GM18520 (cell line): ENCODE measurements around the gene MEGF11.
"Not testable (repeated sequence)": the region's sequence is repeated elsewhere in the genome, so short reads cannot be mapped to it uniquely, and the experiment has no call there.

Experiments
- ATAC-seq: cut with Tn5 transposase; IDR thresholded peaks from one replicate; pipeline ENCODE4 v1.9.1; 2021; ENCODE audit not compliant: unreplicated experiment

Gene MEGF11

GRCh38 chr15:66276546-66276945 lies 23.0 kb upstream of the MEGF11 start:
- ATAC-seq, result no peak

DNA sequence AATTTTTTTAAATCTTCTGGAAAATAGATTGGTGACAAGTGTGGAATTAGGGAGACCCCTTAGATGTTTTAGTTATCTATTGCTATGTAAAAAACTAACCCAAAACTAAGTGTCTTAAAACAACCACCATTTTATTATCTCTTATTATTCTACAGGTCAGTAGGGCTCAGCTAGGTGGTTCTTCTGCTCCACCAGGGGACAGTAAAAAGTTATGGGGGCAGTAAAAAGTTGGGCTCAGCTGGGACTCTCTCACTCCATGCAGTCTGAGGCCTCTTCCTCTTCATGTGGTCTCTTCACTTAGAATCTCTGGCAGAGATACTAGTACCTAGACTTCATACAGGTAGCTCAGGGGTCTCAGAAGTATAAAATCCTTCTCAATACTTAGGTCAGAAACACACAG lies 21.8 kb upstream of the MEGF11 start:
- no peak for ATAC-seq

DNA sequence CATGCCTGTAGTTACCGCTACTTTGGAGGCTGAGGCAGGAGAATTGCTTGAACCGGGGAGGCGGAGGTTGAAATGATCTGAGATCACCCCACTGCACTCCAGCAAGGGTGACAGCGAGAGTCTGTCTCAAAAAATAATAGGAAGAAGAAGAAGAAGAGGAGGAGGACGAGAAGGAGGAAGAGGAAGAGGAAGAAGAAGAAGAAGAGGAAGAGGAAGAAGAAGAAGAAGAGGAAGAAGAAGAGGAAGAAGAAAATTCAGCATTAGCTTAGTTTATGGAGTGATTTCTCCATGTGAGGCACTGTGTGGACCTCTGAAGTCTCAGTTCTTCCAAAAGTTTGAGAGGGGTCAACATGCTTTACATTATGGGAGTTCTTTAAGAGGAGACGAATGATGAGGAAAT lies 17.4 kb upstream of the MEGF11 start:
- ATAC-seq, result no peak

DNA sequence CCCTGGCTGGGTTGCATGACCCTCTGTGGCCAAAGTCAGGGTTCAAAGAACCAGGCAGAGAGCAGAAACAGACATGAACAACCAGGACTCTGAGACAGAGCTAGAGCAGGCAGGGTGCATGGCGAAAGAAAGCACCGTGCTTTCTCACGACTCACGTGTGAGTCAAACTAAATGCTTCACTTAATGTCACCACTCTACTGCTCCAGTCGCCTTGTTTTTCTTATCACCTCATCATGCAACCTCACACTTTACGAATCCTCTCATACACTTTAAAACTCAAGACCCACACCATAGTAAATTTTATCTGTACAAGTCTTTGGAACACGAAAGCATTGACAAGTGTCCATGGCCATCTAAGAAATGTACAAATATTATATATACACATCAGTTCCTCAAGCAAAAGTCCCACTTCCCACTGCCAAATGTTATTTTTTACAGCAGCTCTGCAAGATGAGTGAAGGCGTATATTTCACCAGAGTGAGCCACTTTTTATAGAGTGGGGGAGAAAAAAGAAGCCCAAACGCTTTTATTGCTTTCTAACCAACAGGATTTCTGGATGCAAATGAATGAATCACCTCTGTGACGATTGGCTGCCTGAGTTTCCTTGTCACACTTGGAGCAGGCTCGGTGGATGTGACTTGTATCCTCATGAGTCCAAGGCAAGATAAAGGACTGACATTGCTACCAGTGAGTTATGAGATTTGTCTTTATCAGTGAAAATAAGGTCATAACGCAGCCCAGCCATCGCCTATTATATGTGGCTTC lies 16.0 kb upstream of the MEGF11 start:
- no peak for ATAC-seq

GRCh38 chr15:66264859-66265513 lies 11.4 kb upstream of the MEGF11 start:
- no peak for ATAC-seq

GRCh38 chr15:66262837-66263236 lies 9.3 kb upstream of the MEGF11 start:
- ATAC-seq, result not testable (repeated sequence)

DNA sequence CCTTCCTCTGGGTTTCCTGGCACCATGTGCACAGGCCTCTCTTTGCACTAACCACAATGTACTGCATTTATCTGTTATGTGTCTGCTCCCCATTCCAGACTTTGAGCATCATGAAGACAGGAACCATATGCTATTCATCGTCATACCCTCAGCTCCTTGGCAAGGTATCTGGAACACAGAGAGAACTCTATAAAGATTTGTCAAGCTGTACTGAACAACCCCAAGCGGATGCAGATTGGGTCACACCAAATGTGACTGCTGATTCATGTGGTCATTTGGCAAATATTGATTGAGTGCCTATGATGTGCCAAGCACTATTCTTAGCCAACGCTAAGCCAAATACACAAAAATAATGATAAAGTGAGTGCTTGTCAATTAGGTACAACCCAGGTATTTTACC lies 7.5 kb upstream of the MEGF11 start:
- no peak for ATAC-seq

DNA sequence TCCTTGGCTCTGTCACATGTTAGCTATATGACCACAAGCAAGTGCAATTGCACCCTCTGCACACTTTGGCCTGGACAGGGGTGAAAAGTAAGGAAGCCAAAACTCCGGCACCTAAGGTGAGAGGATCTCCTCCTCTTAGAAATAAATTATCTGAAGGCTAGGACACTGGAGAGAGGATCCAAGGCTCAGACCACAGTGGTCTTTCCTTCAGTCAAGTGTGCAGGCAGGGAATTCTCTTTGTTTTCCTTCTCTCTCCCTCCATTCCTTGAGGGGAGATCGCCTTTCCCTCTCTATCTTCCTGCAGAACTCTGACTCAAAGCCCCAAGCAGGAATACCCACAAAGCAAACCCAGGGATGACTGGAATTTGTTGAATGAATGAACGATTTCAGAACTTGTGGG lies 3.1 kb upstream of the MEGF11 start:
- ATAC-seq, result no peak

- no peak for ATAC-seq
Measured at GRCh38 chr15:66254951-66255676, 1.6 kb upstream of the MEGF11 start.

GRCh38 chr15:66254089-66254950 lies 770 bp upstream of the MEGF11 start:
- no peak for ATAC-seq

DNA sequence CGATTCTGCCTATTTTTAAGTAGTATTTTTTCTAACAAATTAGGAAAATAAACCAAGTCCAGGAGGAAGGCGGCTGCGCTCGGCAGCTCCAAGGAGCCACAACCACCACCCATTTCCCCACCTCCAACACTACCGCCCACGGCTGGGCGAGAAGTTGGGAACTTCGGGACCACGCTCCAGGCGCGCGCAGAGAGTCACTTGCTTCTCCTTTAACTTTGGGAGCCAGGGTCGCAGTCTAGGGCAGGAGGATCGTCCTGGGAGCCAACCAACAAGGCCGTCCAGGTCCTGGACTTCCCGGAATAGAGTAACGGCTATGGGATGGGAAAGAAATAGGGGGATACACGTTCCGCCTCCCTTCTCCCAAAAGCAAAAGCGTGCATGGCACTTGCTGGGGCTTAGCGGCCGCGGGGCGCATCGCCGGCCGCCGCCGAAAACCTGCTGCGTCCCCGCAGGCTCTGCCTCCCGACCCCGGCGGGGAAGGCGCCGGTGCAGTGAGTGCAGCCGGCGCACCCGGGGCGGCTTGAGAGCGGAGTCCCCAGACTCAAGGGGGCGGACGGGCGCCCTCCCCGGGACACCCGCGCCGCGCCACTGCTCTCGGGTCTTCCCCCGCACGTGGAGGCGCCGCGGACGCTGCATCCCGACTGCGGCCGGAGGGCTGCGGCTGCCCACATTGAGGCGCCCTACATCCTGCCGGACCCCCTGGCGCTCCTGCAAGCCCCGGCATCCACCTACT lies 699 bp downstream of the MEGF11 start:
- ATAC-seq, result no peak

GRCh38 chr15:66251790-66252684 lies 1.5 kb downstream of the MEGF11 start:
- ATAC-seq, result no peak

- ATAC-seq, result no peak
Measured at GRCh38 chr15:66251065-66251789, 2.3 kb downstream of the MEGF11 start.

GRCh38 chr15:66249605-66250174 lies 3.9 kb downstream of the MEGF11 start:
- no peak for ATAC-seq

DNA sequence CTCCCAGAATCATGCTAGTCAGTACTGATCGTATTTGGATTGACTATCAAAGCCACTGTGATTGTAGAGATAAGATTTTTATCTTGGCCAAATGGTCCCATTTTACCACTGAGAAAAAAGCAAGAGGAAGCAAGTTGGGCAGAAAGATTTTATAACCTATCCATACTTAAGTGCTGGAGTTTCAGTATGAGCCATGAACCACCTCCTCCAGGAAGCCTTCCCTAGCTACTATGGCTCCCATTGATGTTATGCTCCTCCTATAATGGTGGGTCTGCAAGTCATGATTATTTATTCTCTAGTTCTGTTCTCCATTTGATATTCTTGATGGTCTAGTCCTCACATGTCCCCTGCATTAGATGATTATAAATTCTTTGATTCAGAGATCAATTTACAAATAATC lies 6.6 kb downstream of the MEGF11 start:
- no peak for ATAC-seq

- not testable (repeated sequence) for ATAC-seq
Measured at GRCh38 chr15:66245832-66246231, 7.7 kb downstream of the MEGF11 start.

DNA sequence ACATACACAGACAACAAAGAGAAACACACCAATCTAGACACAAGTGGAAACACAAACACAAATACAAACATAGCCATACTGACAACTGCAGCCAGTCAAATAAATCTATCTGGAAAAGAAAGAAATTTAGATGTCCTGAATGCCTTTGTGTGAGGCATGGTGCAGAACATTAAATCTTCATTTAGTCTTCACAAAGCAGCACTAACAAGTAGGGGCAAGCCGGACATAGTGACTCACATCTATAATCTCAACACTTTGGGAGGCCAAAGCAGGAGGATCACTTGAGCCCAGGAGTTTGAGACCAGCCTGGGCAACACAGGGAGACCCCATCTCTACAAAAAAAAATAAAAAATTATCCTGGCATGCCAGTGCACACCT lies 11.7 kb downstream of the MEGF11 start:
- ATAC-seq, result no peak

DNA sequence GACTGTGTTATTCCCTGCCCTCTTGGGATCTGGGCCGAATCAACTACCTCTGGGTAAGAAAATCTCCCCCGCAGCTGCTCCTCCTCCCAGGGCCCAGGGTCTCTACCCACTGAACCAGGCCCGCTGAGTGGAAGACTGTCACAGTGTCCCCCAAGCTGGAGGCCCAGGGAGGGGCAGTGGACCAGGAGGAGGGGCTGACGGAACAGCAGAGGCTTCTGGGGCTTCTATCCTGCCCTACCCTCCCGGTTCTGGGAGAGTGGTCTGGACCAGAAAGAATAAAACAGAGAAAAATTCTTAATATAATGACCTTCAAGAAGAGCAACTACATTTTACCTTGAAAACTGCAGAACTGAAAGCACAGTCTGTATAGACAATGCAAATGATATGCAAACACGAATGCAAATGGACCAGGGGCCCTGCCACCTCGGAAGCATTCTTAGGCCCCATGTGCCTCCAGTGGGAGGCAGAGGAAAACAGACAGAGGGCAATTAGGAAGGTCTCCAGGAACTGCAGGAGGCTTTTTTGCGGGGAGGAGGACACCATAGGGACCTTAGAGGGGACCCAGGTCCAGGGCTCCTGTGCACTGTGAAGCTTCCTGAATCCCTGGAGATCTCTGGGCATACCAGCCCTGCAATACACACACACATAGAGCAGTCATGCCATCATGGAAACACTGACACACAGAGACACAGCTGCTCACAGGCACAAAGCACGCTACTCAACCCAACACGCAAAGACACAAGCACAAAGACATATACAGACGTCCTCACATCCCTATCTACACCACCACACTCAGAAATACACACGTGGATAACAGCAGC lies 12.3 kb downstream of the MEGF11 start:
- no peak for ATAC-seq
